SK-N-SH treated with all-trans-retinoic acid at 6 μM for 48 hours (cell line): ENCODE measurements around the gene FBP2.

Source experiments
- TF ChIP-seq, protein P1 (sequence below): fragments of 250-450 bp; sonication (Bioruptor Pico); IDR thresholded peaks from 2 replicates; pipeline ENCODE4 v1.8.0; 2020; ENCODE audit warnings: mild to moderate bottlenecking, moderate library complexity, borderline replicate concordance
- TF ChIP-seq, protein P2 (sequence below): fragments of 250-450 bp; sonication (Bioruptor Pico); IDR thresholded peaks from 2 replicates; pipeline ENCODE4 v1.8.0; 2021; ENCODE audit warnings: low read depth, mild to moderate bottlenecking, moderate library complexity, borderline replicate concordance
- TF ChIP-seq, protein P3 (sequence below): fragments of 250-450 bp; sonication (Bioruptor Pico); IDR thresholded peaks from 2 replicates; pipeline ENCODE4 v1.5.1; 2020; ENCODE audit warnings: low read depth, mild to moderate bottlenecking, moderate library complexity

DNA sequence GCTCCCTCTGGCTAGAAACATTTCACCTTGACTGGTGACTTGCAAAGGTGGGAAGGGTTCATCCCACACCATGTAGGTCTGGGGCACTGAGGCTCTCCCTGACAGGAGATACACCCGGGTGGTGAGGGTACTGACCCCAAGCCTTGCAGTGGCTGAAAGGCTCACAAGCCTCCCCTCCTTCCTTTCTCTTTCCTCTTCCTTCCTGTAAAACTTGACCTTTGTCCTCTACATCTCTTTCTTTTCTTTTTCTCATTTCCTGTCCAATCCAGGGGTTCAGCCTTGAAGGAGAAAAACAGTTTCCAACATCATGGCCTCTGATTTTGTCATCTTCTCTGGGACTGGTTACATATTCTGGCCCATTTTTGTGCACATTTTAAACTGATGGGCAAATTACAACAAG lies 16.6 kb downstream of the FBP2 start:
- TF ChIP-seq, protein P1, sequence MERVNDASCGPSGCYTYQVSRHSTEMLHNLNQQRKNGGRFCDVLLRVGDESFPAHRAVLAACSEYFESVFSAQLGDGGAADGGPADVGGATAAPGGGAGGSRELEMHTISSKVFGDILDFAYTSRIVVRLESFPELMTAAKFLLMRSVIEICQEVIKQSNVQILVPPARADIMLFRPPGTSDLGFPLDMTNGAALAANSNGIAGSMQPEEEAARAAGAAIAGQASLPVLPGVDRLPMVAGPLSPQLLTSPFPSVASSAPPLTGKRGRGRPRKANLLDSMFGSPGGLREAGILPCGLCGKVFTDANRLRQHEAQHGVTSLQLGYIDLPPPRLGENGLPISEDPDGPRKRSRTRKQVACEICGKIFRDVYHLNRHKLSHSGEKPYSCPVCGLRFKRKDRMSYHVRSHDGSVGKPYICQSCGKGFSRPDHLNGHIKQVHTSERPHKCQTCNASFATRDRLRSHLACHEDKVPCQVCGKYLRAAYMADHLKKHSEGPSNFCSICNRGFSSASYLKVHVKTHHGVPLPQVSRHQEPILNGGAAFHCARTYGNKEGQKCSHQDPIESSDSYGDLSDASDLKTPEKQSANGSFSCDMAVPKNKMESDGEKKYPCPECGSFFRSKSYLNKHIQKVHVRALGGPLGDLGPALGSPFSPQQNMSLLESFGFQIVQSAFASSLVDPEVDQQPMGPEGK, result no peak
- TF ChIP-seq, protein P2, sequence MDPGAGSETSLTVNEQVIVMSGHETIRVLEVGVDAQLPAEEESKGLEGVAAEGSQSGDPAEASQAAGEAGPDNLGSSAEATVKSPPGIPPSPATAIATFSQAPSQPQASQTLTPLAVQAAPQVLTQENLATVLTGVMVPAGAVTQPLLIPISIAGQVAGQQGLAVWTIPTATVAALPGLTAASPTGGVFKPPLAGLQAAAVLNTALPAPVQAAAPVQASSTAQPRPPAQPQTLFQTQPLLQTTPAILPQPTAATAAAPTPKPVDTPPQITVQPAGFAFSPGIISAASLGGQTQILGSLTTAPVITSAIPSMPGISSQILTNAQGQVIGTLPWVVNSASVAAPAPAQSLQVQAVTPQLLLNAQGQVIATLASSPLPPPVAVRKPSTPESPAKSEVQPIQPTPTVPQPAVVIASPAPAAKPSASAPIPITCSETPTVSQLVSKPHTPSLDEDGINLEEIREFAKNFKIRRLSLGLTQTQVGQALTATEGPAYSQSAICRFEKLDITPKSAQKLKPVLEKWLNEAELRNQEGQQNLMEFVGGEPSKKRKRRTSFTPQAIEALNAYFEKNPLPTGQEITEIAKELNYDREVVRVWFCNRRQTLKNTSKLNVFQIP (CRISPR knock-in tag), result no peak
- TF ChIP-seq, protein P3, sequence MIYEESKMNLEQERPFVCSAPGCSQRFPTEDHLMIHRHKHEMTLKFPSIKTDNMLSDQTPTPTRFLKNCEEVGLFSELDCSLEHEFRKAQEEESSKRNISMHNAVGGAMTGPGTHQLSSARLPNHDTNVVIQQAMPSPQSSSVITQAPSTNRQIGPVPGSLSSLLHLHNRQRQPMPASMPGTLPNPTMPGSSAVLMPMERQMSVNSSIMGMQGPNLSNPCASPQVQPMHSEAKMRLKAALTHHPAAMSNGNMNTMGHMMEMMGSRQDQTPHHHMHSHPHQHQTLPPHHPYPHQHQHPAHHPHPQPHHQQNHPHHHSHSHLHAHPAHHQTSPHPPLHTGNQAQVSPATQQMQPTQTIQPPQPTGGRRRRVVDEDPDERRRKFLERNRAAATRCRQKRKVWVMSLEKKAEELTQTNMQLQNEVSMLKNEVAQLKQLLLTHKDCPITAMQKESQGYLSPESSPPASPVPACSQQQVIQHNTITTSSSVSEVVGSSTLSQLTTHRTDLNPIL, result no peak
